ENCODE measurements around the gene INAFM1.
A peak's percentile ranks its signal among the peaks of the same experiment; 100 is the strongest.

Gene INAFM1

GRCh38 chr19:47228168-47228936 lies 46.3 kb upstream of the INAFM1 start (continued):
- TF ChIP-seq ZIC2 (tag by site-specific recombination; IDR thresholded peaks at IDR 0.05), result peak; percentile 87
- peak; percentile 71 for TF ChIP-seq ZNF366 (tag by site-specific recombination; conservative IDR thresholded peaks at IDR 0.05)
- TF ChIP-seq ZNF513 (tag by site-specific recombination; IDR thresholded peaks at IDR 0.05), result no peak
- TF ChIP-seq ZNF10 (tag by site-specific recombination; IDR thresholded peaks at IDR 0.05), result peak; percentile 63; the same call in 1 of the 2 replicates
- no peak for TF ChIP-seq ZNF362 (tag by site-specific recombination; IDR thresholded peaks at IDR 0.05)
- no peak for TF ChIP-seq ELK4 (IDR thresholded peaks at IDR 0.05; ENCODE audit: borderline replicate concordance, low read depth, low read length)
- TF ChIP-seq SP7 (tag by site-specific recombination; IDR thresholded peaks at IDR 0.05), result 0 out of 2 replicates have a peak, but pooled peaks have one; percentile 9
- TF ChIP-seq BCL11B (tag by site-specific recombination; IDR thresholded peaks at IDR 0.05; ENCODE audit: low read depth), result peak; percentile 32; the same call in 1 of the 2 replicates
- TF ChIP-seq BCL11A (tag by site-specific recombination; IDR thresholded peaks at IDR 0.05; ENCODE audit: low read depth), result peak; percentile 16; the same call in 1 of the 2 replicates
- TF ChIP-seq ZBTB20 (tag by site-specific recombination; IDR thresholded peaks at IDR 0.05), result peak; percentile 64; the same call in 1 of the 2 replicates
- no peak for TF ChIP-seq ZNF23 (tag by site-specific recombination; IDR thresholded peaks at IDR 0.05; ENCODE audit: borderline replicate concordance)
- 0 out of 2 replicates have a peak, but pooled peaks have one; percentile 27 for TF ChIP-seq ZNF169 (tag by site-specific recombination; IDR thresholded peaks at IDR 0.05)
- no peak for TF ChIP-seq ZNF571 (tag by site-specific recombination; IDR thresholded peaks at IDR 0.05)
- no peak for TF ChIP-seq ZNF654 (tag by site-specific recombination; IDR thresholded peaks at IDR 0.05; ENCODE audit: low read depth)
- TF ChIP-seq HIC1 (tag by site-specific recombination; IDR thresholded peaks at IDR 0.05), result peak; percentile 74; the same call in 1 of the 2 replicates
- TF ChIP-seq ZNF677 (tag by site-specific recombination; IDR thresholded peaks at IDR 0.05), result no peak
- TF ChIP-seq INSM2 (tag by site-specific recombination; IDR thresholded peaks at IDR 0.05), result 0 out of 2 replicates have a peak, but pooled peaks have one; percentile 19
- no peak for TF ChIP-seq ZNF488 (tag by site-specific recombination; IDR thresholded peaks at IDR 0.05)
- TF ChIP-seq ZNF239 (tag by site-specific recombination; IDR thresholded peaks at IDR 0.05), result no peak
- peak; percentile 60 for TF ChIP-seq KLF10 (tag by site-specific recombination; IDR thresholded peaks at IDR 0.05)
- TF ChIP-seq HOXC10 (CRISPR knock-in tag; IDR thresholded peaks at IDR 0.05), result peak; percentile 62; the same call in 1 of the 2 replicates
- peak; percentile 7; the same call in 1 of the 2 replicates for TF ChIP-seq KLF1 (tag by site-specific recombination; IDR thresholded peaks at IDR 0.05)
- TF ChIP-seq ZNF426 (tag by site-specific recombination; IDR thresholded peaks at IDR 0.05), result no peak
- peak; percentile 65 for TF ChIP-seq ZBTB26 (tag by site-specific recombination; optimal IDR thresholded peaks at IDR 0.05)
- TF ChIP-seq ZNF785 (tag by site-specific recombination; IDR thresholded peaks at IDR 0.05), result no peak
- no peak for TF ChIP-seq ZNF639 (tag by site-specific recombination; IDR thresholded peaks at IDR 0.05)
- no peak for TF ChIP-seq ZNF544 (tag by site-specific recombination; IDR thresholded peaks at IDR 0.05)
- TF ChIP-seq ZNF48 (tag by site-specific recombination; IDR thresholded peaks at IDR 0.05), result no peak
